NCI-H524 treated with DMSO at 0.1 percent for 48 hours (cell line): ENCODE data around the gene NET1.

ENCODE experiments used
- DNase-seq: peaks from one replicate; lab custom pipeline; 2025; lab: John Stamatoyannopoulos, UW

Gene NET1

GRCh38 chr10:5502571-5503476 is 90.5 kb downstream of the NET1 start:
- DNase-seq = no peak

GRCh38 chr10:5503477-5503835 is 91.1 kb downstream of the NET1 start:
- DNase-seq = no peak

DNA sequence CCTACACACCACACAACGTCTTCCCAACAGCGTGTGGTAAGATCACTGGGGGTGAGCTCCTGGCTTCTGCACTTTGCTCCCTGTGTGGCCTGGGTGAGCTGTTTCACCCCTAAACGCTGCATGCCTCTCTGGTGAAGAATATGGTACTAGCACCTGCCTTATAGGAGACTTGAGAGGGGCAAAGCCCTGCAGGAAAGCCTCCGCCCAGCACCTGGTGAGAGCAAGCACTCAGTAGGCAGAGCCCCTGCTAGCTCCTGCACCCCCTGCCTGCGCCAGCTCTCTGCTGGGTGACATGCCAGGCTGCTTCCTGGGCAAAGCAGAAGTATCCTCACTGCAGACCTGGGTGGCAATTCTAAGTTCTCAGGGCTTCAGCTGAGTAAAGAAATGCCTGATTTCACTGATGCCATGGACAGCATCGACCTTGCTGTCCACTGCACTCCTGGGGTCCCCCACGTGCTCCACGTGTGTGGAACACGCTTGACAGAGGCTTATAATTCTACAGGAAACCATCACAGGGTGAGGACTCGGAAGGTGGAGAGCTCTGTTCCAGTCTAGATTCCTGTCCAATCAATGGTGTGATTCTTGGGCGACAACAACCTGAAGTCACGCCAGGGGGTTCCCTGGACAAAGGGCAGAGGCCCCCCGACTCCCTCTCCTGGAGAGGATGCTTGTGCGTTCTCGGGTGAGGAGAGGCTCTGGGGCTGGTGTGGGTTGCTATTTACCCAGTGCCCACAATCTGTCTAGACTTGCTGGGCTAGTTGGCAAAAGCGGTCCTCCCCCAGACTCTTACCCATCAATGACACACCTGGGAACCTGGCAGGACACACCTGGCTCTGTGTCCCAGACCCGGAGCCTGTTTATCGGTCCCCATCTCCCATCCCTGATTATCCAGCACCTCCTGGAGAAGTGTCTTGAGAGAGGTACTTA is 92.1 kb downstream of the NET1 start:
- DNase-seq = no peak

- no peak for DNase-seq
Measured at GRCh38 chr10:5506246-5506645, 93.9 kb downstream of the NET1 start.

DNA sequence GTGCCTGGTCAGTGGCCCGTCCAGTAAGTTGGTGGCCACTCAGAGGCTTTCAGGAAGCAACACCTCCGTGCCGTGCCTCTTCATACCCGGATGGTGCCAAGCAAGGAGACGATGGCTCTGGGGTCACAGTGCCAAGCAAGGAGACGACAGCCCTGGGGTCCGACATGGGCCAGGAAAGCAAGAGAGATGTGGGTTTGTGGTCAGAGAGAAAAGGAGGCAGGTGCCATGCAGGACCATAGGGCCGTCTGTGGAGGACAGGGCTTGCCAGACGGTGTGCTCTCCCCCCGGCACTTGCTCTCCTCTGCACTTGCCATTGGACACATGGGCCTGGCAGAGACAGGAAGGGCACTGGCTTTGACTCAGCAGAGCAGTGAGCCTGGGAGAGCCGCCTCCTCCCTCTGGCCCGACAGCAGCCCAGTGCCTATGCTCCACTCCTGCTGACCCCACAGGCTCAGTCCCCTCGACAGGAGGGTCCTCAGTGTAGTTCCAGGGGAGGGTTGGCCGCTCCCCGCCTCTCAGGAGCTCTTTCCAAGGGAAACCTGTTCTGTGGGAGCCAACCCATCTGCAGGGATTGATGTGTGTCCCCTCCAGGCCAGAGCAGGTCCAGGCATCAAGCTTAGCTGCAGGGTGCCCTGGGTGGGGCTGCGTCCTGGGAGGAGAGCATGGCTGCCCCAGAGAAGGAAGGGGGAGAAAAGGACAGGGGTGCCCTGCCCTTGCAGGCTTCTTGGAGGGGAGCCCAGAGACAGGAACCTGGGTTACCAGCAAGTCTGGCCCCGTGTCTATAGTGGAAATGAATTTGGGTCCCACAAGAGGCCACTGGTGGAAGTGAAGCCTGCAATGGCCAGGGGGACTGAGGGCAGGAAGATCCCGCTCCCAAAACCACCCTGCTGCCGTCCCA is 94.6 kb downstream of the NET1 start:
- no peak for DNase-seq

GRCh38 chr10:5507649-5508131 is 95.3 kb downstream of the NET1 start:
- no peak for DNase-seq

DNA sequence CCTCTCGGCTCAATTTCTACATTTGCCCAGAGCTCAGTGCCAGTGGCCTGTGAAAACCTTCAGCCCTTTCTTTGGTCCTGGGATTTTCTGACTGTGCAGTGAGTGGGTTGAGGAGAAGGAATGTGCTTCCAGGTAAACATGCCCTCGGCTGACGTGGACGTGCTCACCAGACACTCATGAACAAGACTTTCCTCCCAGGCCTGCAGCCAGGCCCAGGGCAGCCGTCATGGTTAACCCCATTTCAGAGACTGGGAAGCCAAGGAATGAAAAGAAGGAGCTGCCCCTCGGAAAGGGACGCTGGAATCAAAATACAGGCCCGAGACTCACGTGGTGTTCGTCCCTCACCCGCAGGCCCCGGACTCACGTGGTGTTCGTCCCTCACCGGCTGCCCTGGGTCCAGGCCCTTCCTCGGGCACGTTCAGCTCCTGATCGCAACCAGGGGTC is 95.8 kb downstream of the NET1 start:
- no peak for DNase-seq
